Right lobe of liver (tissue), 6 donors: ENCODE data around the gene JAK3. TPM values are rescaled to one million over a fixed set of nuclear protein-coding genes. Genes with fewer than 3 reads are reported as not detected.

Experiments
- ATAC-seq, 4 donors: fragments of 200-7000 bp; cut with Tn5 transposase; one replicate each; pipeline ENCODE4 v1.9.1; 2020; ENCODE audit warnings: mild to moderate bottlenecking in 4 of 4, moderate library complexity in 4 of 4
- DNase-seq, 3 donors: peaks; one replicate each; pipeline ENCODE4 v3.0.0-alpha.2; 2020
- H3K27ac ChIP-seq, 3 donors: fragments of 200-600 bp; one replicate each; pipeline ENCODE4 v1.8.0; 2022
- H3K27me3 ChIP-seq, 2 donors: fragments of 200-600 bp; one replicate each; pipeline ENCODE4 v1.8.0; 2022
- H3K36me3 ChIP-seq, 4 donors: fragments of 200-600 bp; sonication (generic) in 1 of 4; one replicate each; pipeline versions ENCODE4 v1.5.1 to v1.8.0; 2017 to 2022; ENCODE audit warnings: control low read depth in 1 of 4
- H3K4me1 ChIP-seq, 4 donors: fragments of 200-600 bp; sonication (generic) in 1 of 4; one replicate each; pipeline versions ENCODE4 v1.5.1 to v1.8.0; 2017 to 2022; ENCODE audit warnings: control low read depth in 1 of 4
- H3K4me3 ChIP-seq, 3 donors: fragments of 200-600 bp; one replicate each; pipeline ENCODE4 v1.8.0; 2022
- H3K9me3 ChIP-seq, 4 donors: fragments of 200-600 bp; sonication (generic) in 1 of 4; one replicate each; pipeline versions ENCODE4 v1.5.1 to v1.8.0; 2017 to 2022; ENCODE audit warnings: control low read depth in 1 of 4
- POLR2A ChIP-seq: fragments of 450-650 bp; IDR thresholded peaks from one replicate; pipeline ENCODE4 v1.6.1; 2017; ENCODE audit warnings: antibody characterized with exemption, mild to moderate bottlenecking
- WGBS: methylation state at CpG from one replicate; pipeline ENCODE4 v1.1.6; 2018; ENCODE audit warnings: low coverage, low lambda C conversion rate; ENCODE audit not compliant: insufficient coverage; ENCODE audit errors: missing lambda C conversion rate; 5-methylcytosine and 5-hydroxymethylcytosine counted together
- intact Hi-C, 2 donors: fragments of 100-400 bp; cut with DNase I; formaldehyde crosslinking; loops; one replicate each; pipeline versions ENCODE4 v1.11.2 to v1.14.1; 2022
- total RNA-seq, 6 experiments: library from RNA; depleted of rRNA in 2 of 6; stranded (reverse); fragments of >200 nt in 2 of 6; fragmentation: NEBNext Ultra II Directional in 3 of 6; extraction: Animal tissue kit (Norgen Biotek cat#: 25700) in 3 of 6; gene quantifications; one replicate each; pipeline versions ENCODE4 v1.1.0 to v1.2.4, GENCODE V29; 2016 to 2023
- TF ChIP-seq, protein P1 (sequence below), 4 donors: fragments of 200-600 bp in 3 of 4; fragments of 450-650 bp in 1 of 4; IDR thresholded peaks; one replicate each; pipeline versions ENCODE4 v1.5.1 to v1.8.0; 2016 to 2022; ENCODE audit warnings: antibody characterized with exemption in 4 of 4, mild to moderate bottlenecking in 2 of 4
- donor health status: DM: no; HTN: yes; CAD: no.
- donor health status: DM: no; HTN: no; CAD: no.
- donor health status: DM: no; HTN: no; CAD: no.
- donor health status: DM: no; HTN: yes; CAD: no.
- donor health status: DM: no; HTN: yes; CAD: no.

The JAK3 gene
- total RNA-seq, 6 experiments from 2014 or later, result 1.1 to 5.5 (median 2.3) TPM

DNA sequence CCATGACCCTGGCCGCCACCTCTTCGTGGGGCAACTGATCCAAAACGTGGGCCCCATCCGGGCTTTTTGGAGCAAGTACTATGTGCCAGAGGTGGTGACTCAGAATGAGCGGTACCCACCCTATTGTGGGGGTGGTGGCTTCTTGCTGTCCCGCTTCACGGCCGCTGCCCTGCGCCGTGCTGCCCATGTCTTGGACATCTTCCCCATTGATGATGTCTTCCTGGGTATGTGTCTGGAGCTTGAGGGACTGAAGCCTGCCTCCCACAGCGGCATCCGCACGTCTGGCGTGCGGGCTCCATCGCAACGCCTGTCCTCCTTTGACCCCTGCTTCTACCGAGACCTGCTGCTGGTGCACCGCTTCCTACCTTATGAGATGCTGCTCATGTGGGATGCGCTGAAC lies 36.1 kb downstream of the JAK3 start:
- DNase-seq, result no peak
- no peaks in the 10 kb centered on the region for H3K36me3 ChIP-seq

DNA sequence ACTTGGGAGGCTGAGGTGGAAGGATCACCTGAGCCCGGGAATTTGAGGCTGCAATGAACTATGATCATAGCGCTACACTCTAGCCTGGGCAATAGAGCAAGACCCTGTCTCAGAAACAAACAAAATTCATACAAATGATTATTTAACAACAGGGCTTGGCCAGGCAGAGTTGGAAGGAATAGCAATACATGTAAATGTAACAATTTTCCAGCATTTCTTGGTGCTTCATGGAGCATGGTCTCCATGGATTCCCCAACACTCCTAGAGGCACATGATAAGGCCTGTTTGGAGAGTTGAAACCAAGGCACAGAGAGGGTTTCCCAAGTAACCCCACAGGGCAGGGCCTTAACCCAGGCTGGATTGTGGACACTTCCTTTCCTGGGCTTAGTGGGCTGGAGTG lies 36.7 kb downstream of the JAK3 start:
- 94% methylated on average over 2 of the region's 2 CpGs for WGBS
- ATAC-seq (no peak), DNase-seq (no peak)
- TF ChIP-seq, protein P1, sequence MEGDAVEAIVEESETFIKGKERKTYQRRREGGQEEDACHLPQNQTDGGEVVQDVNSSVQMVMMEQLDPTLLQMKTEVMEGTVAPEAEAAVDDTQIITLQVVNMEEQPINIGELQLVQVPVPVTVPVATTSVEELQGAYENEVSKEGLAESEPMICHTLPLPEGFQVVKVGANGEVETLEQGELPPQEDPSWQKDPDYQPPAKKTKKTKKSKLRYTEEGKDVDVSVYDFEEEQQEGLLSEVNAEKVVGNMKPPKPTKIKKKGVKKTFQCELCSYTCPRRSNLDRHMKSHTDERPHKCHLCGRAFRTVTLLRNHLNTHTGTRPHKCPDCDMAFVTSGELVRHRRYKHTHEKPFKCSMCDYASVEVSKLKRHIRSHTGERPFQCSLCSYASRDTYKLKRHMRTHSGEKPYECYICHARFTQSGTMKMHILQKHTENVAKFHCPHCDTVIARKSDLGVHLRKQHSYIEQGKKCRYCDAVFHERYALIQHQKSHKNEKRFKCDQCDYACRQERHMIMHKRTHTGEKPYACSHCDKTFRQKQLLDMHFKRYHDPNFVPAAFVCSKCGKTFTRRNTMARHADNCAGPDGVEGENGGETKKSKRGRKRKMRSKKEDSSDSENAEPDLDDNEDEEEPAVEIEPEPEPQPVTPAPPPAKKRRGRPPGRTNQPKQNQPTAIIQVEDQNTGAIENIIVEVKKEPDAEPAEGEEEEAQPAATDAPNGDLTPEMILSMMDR (IDR thresholded peaks at IDR 0.05), result no peak
- no peak for TF ChIP-seq POLR2A
- H3K4me1 ChIP-seq, result no peaks in the 10 kb centered on the region
- no peaks in the 10 kb centered on the region for H3K36me3 ChIP-seq
- no peaks in the 10 kb centered on the region for H3K9me3 ChIP-seq
- H3K27ac ChIP-seq, result no peak overlapping the region
- intact Hi-C loops, result no loop called here
- no peaks in the 10 kb centered on the region for H3K27me3 ChIP-seq
- H3K4me3 ChIP-seq, result no peak overlapping the region

More for the DNA sequence above, 36.1 kb downstream of the JAK3 start:
- H3K4me3 ChIP-seq, result no peak overlapping the region
- ATAC-seq, result no peak
- H3K27me3 ChIP-seq, result no peaks in the 10 kb centered on the region
- intact Hi-C loops, result no loop called here
- H3K9me3 ChIP-seq, result no peaks in the 10 kb centered on the region
- WGBS, result no CpG with 5 or more reads among the region's 20 CpGs
- TF ChIP-seq POLR2A, result no peak
- TF ChIP-seq, protein P1 (IDR thresholded peaks at IDR 0.05), result no peak
- H3K27ac ChIP-seq, result no peak overlapping the region
- H3K4me1 ChIP-seq, result no peaks in the 10 kb centered on the region

DNA sequence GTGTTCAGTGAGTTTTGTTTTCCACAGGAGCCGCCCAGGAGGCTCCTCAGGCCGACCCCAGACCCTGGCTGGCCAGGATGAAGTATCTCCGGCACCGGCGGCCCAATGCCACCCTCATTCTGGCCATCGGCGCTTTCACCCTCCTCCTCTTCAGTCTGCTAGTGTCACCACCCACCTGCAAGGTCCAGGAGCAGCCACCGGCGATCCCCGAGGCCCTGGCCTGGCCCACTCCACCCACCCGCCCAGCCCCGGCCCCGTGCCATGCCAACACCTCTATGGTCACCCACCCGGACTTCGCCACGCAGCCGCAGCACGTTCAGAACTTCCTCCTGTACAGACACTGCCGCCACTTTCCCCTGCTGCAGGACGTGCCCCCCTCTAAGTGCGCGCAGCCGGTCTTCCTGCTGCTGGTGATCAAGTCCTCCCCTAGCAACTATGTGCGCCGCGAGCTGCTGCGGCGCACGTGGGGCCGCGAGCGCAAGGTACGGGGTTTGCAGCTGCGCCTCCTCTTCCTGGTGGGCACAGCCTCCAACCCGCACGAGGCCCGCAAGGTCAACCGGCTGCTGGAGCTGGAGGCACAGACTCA lies 40.0 kb downstream of the JAK3 start:
- ATAC-seq (no peak), DNase-seq (no peak)
- no peaks in the 10 kb centered on the region for H3K4me1 ChIP-seq
- WGBS, result no CpG with 5 or more reads among the region's 38 CpGs
- no peak overlapping the region for H3K4me3 ChIP-seq
- no peak overlapping the region for H3K27ac ChIP-seq
- H3K9me3 ChIP-seq, result no peaks in the 10 kb centered on the region
- no peaks in the 10 kb centered on the region for H3K36me3 ChIP-seq
- intact Hi-C loops, result no loop called here
- no peak for TF ChIP-seq POLR2A
- TF ChIP-seq, protein P1 (IDR thresholded peaks at IDR 0.05), result no peak
- H3K27me3 ChIP-seq, result no peaks in the 10 kb centered on the region

DNA sequence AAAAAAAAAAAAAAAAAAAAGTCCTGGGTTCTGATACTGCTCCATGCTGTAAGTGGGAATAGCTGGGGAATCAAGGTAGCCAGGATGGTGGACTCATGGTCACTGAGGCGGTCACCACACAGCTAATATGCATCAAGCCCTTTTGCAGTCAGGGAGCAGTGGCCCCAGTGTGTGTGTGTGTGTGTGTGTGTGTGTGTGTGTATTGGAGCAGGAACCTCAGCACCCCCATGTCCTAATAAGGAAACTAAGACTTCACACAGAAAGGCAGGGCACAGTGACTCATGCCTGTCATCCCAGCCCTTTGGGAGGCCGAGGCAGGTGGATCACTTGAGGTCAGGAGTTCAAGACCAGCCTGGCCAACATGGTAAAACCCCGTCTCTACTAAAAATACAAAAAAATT lies 40.8 kb downstream of the JAK3 start:
- H3K4me3 ChIP-seq, result no peak overlapping the region
- no peaks in the 10 kb centered on the region for H3K36me3 ChIP-seq
- intact Hi-C loops, result no loop called here
- TF ChIP-seq, protein P1 (IDR thresholded peaks at IDR 0.05), result no peak
- no peak for TF ChIP-seq POLR2A
- 53% methylated on average over 2 of the region's 3 CpGs for WGBS
- H3K27me3 ChIP-seq, result no peaks in the 10 kb centered on the region
- no peak overlapping the region for H3K27ac ChIP-seq
- no peaks in the 10 kb centered on the region for H3K9me3 ChIP-seq
- ATAC-seq (no peak), DNase-seq (no peak)
- H3K4me1 ChIP-seq, result no peaks in the 10 kb centered on the region

DNA sequence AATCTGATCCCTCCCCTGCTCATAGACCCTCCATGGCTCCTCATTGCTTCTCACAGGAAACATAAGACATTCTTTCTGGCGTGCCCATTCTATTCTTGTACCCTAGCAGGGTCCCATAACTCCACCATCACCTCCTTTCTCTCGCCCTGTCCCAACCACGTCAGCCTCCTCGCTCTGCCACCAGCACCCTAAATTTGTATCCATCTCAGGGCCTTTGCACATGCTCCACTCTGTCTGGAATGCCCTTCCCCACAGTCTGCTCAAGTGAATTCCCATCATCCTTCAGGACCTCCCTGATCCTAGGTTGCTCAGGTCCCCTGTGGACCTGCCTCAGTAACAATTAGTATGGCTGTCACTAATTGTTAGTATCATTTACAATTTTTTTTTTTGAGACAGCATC lies 42.4 kb downstream of the JAK3 start:
- no peak for DNase-seq
- ATAC-seq, result no peak
- H3K27ac ChIP-seq, result no peak overlapping the region
- no peaks in the 10 kb centered on the region for H3K36me3 ChIP-seq
- intact Hi-C loops, result no loop called here
- TF ChIP-seq POLR2A, result no peak
- TF ChIP-seq, protein P1 (IDR thresholded peaks at IDR 0.05), result no peak
- no peaks in the 10 kb centered on the region for H3K4me1 ChIP-seq
- no peaks in the 10 kb centered on the region for H3K9me3 ChIP-seq
- H3K27me3 ChIP-seq, result no peaks in the 10 kb centered on the region
- 61% methylated on average over 3 of the region's 4 CpGs for WGBS
- H3K4me3 ChIP-seq, result no peak overlapping the region
